ENCODE results near the gene INO80D.

Gene INO80D

GRCh38 chr2:206071807-206072206 lies 14.2 kb downstream of the INO80D start:
- in situ Hi-C loops (cut with MboI; ENCODE audit: low sequenced_read_pairs, unreplicated experiment), result no loop called here
- DNase-seq (ENCODE audit: low spot score), result no peak
- TF ChIP-seq, protein P1, sequence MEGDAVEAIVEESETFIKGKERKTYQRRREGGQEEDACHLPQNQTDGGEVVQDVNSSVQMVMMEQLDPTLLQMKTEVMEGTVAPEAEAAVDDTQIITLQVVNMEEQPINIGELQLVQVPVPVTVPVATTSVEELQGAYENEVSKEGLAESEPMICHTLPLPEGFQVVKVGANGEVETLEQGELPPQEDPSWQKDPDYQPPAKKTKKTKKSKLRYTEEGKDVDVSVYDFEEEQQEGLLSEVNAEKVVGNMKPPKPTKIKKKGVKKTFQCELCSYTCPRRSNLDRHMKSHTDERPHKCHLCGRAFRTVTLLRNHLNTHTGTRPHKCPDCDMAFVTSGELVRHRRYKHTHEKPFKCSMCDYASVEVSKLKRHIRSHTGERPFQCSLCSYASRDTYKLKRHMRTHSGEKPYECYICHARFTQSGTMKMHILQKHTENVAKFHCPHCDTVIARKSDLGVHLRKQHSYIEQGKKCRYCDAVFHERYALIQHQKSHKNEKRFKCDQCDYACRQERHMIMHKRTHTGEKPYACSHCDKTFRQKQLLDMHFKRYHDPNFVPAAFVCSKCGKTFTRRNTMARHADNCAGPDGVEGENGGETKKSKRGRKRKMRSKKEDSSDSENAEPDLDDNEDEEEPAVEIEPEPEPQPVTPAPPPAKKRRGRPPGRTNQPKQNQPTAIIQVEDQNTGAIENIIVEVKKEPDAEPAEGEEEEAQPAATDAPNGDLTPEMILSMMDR (IDR thresholded peaks at IDR 0.05; ENCODE audit: borderline replicate concordance, control extremely low read depth, extremely low read depth, insufficient read depth, missing control alignments), result no peak

- in situ Hi-C loops (cut with MboI; ENCODE audit: low sequenced_read_pairs, unreplicated experiment), result no loop called here
- no peak for DNase-seq (ENCODE audit: low spot score)
- TF ChIP-seq, protein P1 (IDR thresholded peaks at IDR 0.05; ENCODE audit: borderline replicate concordance, control extremely low read depth, extremely low read depth, insufficient read depth, missing control alignments), result no peak
These were observed 16.6 kb downstream of the INO80D start for GRCh38 chr2:206069417-206069816.

DNA sequence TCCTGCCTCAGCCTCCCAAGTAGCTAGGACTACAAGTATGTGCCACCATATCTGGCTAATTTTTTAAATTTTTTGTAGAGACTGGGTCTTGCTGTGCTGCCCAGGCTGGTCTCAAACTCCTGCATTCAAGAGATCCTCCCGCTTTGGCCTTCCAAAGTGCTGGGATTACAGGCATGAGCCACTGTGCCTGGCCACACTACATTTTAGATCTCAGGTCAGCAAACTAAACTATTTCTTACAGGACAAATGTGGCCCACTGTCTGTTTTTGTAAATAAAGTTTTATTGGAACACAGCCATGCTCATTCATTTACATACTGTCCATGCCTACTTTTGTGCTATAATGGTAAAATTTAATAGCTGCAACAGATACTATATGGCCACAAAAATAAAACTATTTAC lies 17.8 kb downstream of the INO80D start:
- TF ChIP-seq, protein P1 (IDR thresholded peaks at IDR 0.05; ENCODE audit: borderline replicate concordance, control extremely low read depth, extremely low read depth, insufficient read depth, missing control alignments), result no peak
- in situ Hi-C loops (cut with MboI; ENCODE audit: low sequenced_read_pairs, unreplicated experiment), result no loop called here

GRCh38 chr2:206064077-206064476 lies 21.9 kb downstream of the INO80D start:
- no peak for DNase-seq (ENCODE audit: low spot score)
- TF ChIP-seq, protein P1 (IDR thresholded peaks at IDR 0.05; ENCODE audit: borderline replicate concordance, control extremely low read depth, extremely low read depth, insufficient read depth, missing control alignments), result no peak
- in situ Hi-C loops (cut with MboI; ENCODE audit: low sequenced_read_pairs, unreplicated experiment), result no loop called here

More for the DNA sequence above, 17.8 kb downstream of the INO80D start:
- no peak for DNase-seq (ENCODE audit: low spot score)

- no peak for DNase-seq (ENCODE audit: low spot score)
- TF ChIP-seq, protein P1 (IDR thresholded peaks at IDR 0.05; ENCODE audit: borderline replicate concordance, control extremely low read depth, extremely low read depth, insufficient read depth, missing control alignments), result no peak
These were observed 22.3 kb downstream of the INO80D start for GRCh38 chr2:206063635-206064034.

GRCh38 chr2:206062724-206063123 lies 23.2 kb downstream of the INO80D start:
- DNase-seq (ENCODE audit: low spot score), result no peak
- in situ Hi-C loops (cut with MboI; ENCODE audit: low sequenced_read_pairs, unreplicated experiment), result no loop called here
- TF ChIP-seq, protein P1 (IDR thresholded peaks at IDR 0.05; ENCODE audit: borderline replicate concordance, control extremely low read depth, extremely low read depth, insufficient read depth, missing control alignments), result no peak

More at GRCh38 chr2:206063635-206064034, 22.3 kb downstream of the INO80D start:
- in situ Hi-C loops (cut with MboI; ENCODE audit: low sequenced_read_pairs, unreplicated experiment), result no loop called here

GRCh38 chr2:206056286-206056685 lies 29.7 kb downstream of the INO80D start:
- TF ChIP-seq, protein P1 (IDR thresholded peaks at IDR 0.05; ENCODE audit: borderline replicate concordance, control extremely low read depth, extremely low read depth, insufficient read depth, missing control alignments), result no peak
- no peak for DNase-seq (ENCODE audit: low spot score)
- in situ Hi-C loops (cut with MboI; ENCODE audit: low sequenced_read_pairs, unreplicated experiment), result no loop called here
